Skin of body (tissue), 2 donors: ENCODE results near the gene GALNT17. TPM values are rescaled to one million over a fixed set of nuclear protein-coding genes. Genes with fewer than 3 reads are reported as not detected.
A peak's percentile ranks its signal among the peaks of the same experiment; 100 is the strongest.
"Not testable (repeated sequence)": the region's sequence is repeated elsewhere in the genome, so short reads cannot be mapped to it uniquely, and the experiment has no call there.

Source experiments
- DNase-seq: peaks from one replicate; lab custom pipeline; 2025; lab: John Stamatoyannopoulos, UW
- total RNA-seq: library from RNA; depleted of rRNA; stranded (reverse); fragments of >200 nt; gene quantifications from one replicate; pipeline ENCODE4 v1.2.3, GENCODE V29; 2014

Gene GALNT17
- total RNA-seq, 1 donor from 2014 or later: 6.3 TPM

DNA sequence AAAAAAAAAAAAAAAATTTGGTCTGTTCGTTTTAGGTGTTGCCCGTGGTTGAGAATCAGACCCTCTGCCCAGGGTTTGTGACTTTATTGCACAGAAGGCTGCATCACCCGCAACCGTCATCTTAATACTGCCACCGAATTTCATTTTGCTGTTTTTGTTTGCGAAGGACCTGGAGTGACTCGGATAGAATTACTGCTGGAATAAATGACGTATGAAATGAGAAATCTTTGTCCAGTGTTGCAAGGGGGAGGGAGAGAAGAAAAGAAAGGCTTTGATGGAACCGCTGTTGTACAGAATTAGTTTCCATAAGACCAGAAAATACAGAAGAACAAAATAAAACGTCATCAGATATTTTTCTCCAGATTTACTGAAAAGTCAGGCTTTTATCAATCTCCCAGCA, 103.3 kb downstream of the GALNT17 start:
- DNase-seq: no peak

- DNase-seq: no peak
Observed at GRCh38 chr7:71236230-71237105, 104.5 kb downstream of the GALNT17 start.

DNA sequence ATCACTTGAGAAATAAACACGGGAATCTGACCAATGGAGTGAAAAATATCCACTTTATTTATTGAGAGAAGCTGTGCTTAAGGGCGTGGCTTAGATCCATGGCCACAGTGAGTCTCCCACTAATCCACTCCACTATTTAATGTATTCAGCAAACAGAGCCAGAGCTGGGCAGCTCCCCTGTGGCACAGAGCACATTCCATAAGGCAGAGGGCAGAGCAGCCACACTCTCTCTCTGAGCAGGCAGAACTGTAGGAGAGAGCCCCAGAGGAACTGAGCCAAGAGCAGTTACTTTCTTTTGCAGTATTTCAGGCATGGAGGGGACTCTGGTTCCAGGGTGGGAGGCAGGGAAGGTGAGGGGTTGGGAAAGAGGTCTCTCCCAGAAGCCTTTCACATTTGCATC, 106.0 kb downstream of the GALNT17 start:
- no peak for DNase-seq

DNA sequence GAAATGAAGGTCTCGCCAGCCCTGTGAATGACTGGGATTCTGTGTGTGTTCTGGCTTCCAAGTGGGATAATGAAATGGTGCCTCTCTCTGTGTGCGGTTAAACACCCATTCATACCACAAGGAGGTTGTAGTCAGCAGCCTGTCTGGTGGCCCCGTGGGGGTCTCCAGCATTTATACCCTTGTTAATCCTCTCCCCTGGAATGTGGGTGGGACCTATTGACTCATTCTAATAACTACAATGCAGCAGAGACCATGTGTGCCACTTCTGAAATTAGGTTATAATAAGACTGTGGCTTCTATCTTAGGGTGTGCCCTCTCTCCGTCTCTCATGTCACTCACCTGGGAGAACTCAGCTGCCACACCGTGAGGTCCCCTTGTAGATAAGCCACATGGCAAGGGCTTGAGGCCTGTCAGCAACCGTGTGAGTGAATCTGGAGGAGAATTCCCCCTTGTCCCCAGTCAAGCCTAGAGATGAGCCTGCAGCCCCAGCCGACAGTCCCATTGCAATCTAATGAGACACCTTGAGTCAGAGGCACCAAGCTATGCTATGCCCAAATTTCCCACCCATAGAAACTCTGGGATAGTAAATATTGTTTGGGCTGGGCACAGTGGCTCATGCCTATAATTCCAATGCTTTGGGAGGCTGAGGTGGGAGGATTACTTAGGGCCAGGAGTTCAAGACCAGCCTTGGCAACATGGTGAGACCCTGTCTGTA, 106.8 kb downstream of the GALNT17 start:
- no peak for DNase-seq

GRCh38 chr7:71239586-71240268, 107.8 kb downstream of the GALNT17 start:
- no peak for DNase-seq

GRCh38 chr7:71243736-71244410, 111.9 kb downstream of the GALNT17 start:
- peak; percentile 29 for DNase-seq

DNA sequence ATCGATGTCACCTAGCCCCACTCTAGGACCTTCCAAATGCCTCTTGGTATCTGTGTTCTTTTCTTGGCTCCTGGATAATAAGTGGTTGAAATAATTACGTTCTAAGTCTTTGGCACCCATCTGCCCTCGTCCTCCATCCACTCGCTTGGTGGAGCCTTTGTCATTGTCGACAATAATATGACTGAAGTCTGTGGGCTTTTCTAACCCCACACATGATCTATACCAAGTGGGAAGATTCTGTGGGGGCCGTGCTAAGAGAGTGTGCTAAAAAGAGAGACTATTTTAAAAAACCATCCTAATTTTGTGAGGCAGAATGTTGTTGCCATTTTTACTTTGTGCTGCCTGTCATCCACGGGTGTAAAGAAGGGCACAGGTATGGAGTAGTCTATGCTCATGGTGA, 113.1 kb downstream of the GALNT17 start:
- DNase-seq: no peak

DNA sequence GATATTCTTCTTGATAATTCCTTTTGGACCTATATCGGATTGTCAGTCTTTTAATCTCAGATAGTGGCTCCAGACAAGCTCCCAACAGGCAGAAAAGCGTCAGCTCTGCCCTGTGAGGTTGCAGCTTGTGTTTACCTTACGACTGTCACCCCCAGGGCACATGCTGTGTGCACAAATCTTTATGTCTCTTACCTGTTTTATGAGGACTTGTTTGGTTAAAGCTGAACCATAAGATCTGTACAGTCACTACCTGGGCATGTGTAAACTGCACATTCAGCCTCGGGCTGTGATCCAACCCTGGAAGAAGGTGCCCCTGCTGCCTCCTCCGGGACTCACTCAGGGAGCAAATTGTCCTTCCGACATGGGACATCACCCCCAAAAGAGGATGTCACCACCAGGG, 119.8 kb downstream of the GALNT17 start:
- no peak for DNase-seq

- DNase-seq: peak; percentile 58
Observed at GRCh38 chr7:71254751-71255150, 122.8 kb downstream of the GALNT17 start.

DNA sequence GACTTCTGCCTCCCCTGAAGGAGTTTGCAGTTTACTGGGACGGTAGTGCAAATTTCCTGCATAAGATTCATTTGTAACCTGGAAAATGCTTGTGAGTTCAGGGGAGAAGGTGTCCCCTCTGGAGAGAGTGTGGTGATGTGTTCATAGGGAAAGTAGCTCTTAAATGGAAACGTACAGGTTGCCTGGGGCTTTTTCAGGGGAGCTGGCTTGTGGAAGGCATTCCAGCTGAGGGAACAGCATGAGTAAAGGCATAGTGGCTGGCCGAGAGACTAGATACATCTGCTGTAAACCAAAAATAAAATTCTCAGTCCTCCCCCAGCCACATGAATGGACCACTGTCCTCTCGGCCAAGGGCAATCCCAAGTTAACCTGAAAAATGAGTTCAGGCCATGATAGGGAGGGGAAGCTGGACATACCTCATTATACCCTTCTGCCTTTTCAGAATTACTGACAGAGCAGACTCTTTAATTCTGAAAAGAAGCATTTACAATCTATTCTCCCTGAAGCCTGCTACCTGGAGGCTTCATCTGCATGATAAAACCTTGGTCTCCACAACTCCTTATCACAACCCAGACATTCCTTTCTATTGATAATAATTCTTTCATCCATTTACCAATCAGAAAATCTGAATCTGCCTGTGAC, 123.7 kb downstream of the GALNT17 start:
- DNase-seq: no peak

DNA sequence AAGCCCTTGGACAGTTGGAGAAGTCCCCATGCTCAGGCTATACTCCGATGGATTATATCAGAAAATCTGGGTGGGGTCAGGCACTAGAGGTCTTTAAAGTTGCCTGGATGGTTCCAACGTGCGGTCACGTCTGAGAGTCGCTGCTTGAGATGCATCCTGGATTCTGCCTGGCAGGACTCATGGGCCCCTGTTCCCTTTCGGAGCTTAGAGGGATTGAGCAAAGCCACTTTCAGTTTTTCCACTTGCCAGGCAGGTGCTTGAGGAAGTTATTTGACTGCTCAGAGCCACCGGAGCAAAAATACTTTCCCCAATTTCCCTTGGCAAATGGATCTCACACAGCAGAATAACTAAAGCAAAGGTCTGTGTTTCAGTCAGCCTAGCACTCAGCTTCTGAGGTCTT, 129.1 kb downstream of the GALNT17 start:
- no peak for DNase-seq

DNA sequence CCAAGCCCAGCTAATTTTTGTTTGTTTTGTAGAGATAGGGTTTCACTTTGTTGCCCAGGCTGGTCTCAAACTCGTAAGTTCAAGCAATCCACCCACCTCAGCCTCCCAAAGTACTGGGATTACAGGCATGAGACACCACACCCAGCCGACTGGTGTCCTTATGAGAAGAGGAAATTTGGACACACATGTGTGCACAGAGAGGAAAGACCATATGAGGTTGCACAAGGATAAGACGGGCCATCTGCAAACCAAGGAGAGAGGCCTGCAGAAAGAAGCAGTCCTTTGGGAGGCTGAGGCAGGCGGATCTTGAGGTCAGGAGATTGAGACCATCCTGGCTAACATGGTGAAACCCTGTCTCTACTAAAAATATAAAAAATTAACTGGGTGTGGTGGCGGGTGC, 130.9 kb downstream of the GALNT17 start:
- DNase-seq: not testable (repeated sequence)

- no peak for DNase-seq
Observed at GRCh38 chr7:71264005-71264404, 132.1 kb downstream of the GALNT17 start.

DNA sequence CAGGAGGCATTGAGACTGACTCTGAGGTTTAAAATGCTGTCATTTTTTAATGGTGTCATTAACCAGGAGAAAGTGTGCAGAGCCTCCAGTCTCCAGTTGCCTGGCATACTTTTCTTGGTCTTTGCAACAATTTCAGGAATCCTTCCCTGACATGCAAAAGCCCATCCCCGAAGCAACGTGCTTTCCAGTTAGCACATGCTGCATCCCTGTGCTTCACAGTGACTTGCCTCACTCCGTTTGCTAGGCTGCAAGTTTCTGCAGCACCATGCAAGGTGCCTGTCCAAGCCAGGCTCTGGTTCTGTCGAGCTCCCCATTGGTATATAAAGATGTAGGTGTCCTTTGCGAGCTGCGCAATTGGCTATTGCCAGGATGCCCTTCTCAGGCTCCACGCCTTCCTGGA, 135.0 kb downstream of the GALNT17 start:
- no peak for DNase-seq

GRCh38 chr7:71267734-71268469, 136.0 kb downstream of the GALNT17 start:
- DNase-seq: no peak

DNA sequence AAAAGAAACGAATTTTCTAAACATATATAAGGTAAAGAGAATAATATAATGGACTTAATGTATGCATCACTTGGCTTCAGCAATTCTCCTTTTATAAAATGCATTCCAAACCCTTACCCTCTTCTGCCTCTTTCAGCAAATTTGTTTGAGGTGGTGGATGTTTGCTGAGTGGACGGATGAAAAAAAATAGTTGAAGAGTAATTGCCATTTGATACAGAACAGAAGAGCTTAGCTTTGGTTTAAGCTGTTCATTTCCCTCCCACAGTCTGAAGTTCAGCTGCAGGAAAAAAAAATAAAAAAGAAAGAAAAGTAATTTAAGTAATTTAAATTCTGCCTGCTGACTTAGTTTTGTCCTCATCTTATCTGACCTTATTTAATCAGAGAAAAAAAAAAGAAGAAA, 138.6 kb downstream of the GALNT17 start:
- DNase-seq: no peak

DNA sequence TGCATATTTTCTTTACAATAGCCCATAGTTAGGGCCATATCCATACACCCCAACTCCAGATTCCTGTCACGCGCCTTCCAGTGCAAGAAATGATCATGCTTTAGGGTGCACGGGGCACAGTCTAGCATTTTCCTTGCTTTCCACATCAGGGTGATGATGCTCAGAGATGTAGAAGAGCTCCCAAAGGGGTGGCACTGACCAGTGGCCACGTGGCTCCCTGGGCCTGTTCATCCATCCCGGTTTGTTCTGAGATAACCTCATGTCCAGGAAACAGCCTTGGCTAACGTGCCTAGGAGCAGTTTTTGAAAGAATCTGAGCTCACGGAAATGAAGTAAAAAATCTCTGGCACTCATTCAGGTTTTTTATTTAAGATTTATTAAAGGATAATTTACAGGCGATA, 139.3 kb downstream of the GALNT17 start:
- no peak for DNase-seq

- DNase-seq: no peak
Observed at GRCh38 chr7:71272509-71273490, 140.9 kb downstream of the GALNT17 start.

DNA sequence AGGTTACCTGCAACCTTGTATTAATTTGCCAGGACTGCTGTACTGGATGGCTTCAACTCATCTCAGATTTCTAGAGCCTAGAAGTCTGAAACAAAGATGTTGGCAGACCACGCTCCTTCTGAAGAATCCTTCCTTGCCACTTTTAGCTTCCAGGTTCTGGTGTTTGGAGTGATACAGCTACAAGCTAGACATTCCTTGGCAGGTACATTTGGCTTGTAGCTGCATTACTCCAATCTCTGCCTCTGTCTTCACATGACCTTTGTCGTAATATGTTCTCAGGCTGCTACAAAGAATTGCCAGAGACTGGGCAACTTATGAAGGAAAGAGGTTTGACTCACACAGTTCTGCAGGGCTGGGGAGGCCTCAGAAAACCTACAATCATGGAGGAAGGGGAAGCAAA, 146.3 kb downstream of the GALNT17 start:
- DNase-seq: no peak
